Stimulated activated CD8-positive, alpha-beta memory T cell treated with anti-CD3 and anti-CD28 coated beads, Interleukin-4, amount 100 ng/mL, for 24 hours (primary cell): ENCODE results near the gene FAM200B.

Source experiments
- DNase-seq: peaks from one replicate; pipeline ENCODE4 v3.0.0-alpha.2; 2020; ENCODE audit warnings: low read depth

Gene FAM200B

GRCh38 chr4:15681372-15682241, at the start of gene FAM200B:
Gene FAM200B (plus strand): TSS chr4:15681827. CDS start chr4:15686978, 5,151 bp downstream.
- peak; percentile 96 for DNase-seq

GRCh38 chr4:15636818-15637217, 44.8 kb upstream of the FAM200B start:
- DNase-seq = no peak

- DNase-seq = no peak
Measured at GRCh38 chr4:15638418-15638817, 43.2 kb upstream of the FAM200B start.

- no peak for DNase-seq
Measured at GRCh38 chr4:15648600-15648999, 33.0 kb upstream of the FAM200B start.

- no peak for DNase-seq
Measured at GRCh38 chr4:15649914-15650545, 31.6 kb upstream of the FAM200B start.

GRCh38 chr4:15651676-15652075, 30.0 kb upstream of the FAM200B start:
- no peak for DNase-seq

- DNase-seq = no peak
Measured at GRCh38 chr4:15652191-15652590, 29.4 kb upstream of the FAM200B start.

- no peak for DNase-seq
Measured at GRCh38 chr4:15652841-15653240, 28.8 kb upstream of the FAM200B start.

GRCh38 chr4:15653420-15653819, 28.2 kb upstream of the FAM200B start:
- DNase-seq = no peak

- DNase-seq = no peak
Measured at GRCh38 chr4:15653864-15654592, 27.6 kb upstream of the FAM200B start.

- peak; percentile 29 for DNase-seq
Measured at GRCh38 chr4:15654593-15655222, 26.9 kb upstream of the FAM200B start.

GRCh38 chr4:15655223-15656037, 26.2 kb upstream of the FAM200B start, which contains the start of gene FBXL5:
Gene FBXL5 (minus strand): TSS chr4:15655357. CDS start chr4:15655287, 70 bp downstream.
- peak; percentile 72 for DNase-seq

- DNase-seq = no peak
Measured at GRCh38 chr4:15656038-15656470, 25.6 kb upstream of the FAM200B start.

- DNase-seq = no peak
Measured at GRCh38 chr4:15657366-15657765, 24.3 kb upstream of the FAM200B start.

GRCh38 chr4:15658136-15658770, 23.4 kb upstream of the FAM200B start:
- no peak for DNase-seq

- no peak for DNase-seq
Measured at GRCh38 chr4:15658781-15659180, 22.8 kb upstream of the FAM200B start.

- no peak for DNase-seq
Measured at GRCh38 chr4:15659768-15660570, 21.7 kb upstream of the FAM200B start.

- DNase-seq = no peak
Measured at GRCh38 chr4:15665753-15666365, 15.8 kb upstream of the FAM200B start.

GRCh38 chr4:15667006-15667405, 14.6 kb upstream of the FAM200B start:
- no peak for DNase-seq
